HG02642 (cell line): Measurements from ENCODE around the gene APLNR.
"Not testable (repeated sequence)": the region's sequence is repeated elsewhere in the genome, so short reads cannot be mapped to it uniquely, and the experiment has no call there.

Source experiments
- ATAC-seq: cut with Tn5 transposase; IDR thresholded peaks from one replicate; pipeline ENCODE4 v1.9.1; 2021; ENCODE audit warnings: mild to moderate bottlenecking; ENCODE audit not compliant: unreplicated experiment, poor library complexity

Gene APLNR

GRCh38 chr11:57237204-57237681 lies at the start of gene APLNR:
Gene APLNR, minus strand, starts transcription at chr11:57237250. Its CDS starts 246 bp downstream, at chr11:57237004.
- no peak for ATAC-seq

- no peak for ATAC-seq
Measured at GRCh38 chr11:57283231-57283990, 46.4 kb upstream of the APLNR start.

- not testable (repeated sequence) for ATAC-seq
Measured at GRCh38 chr11:57281546-57281945, 44.5 kb upstream of the APLNR start.

- ATAC-seq = no peak
Measured at GRCh38 chr11:57279116-57279515, 42.1 kb upstream of the APLNR start.

- no peak for ATAC-seq
Measured at GRCh38 chr11:57278721-57279095, 41.7 kb upstream of the APLNR start.

GRCh38 chr11:57277845-57278720 lies 41.0 kb upstream of the APLNR start:
- ATAC-seq = peak; percentile 85

GRCh38 chr11:57276971-57277675 lies 40.1 kb upstream of the APLNR start:
- ATAC-seq = no peak

- no peak for ATAC-seq
Measured at GRCh38 chr11:57276169-57276970, 39.3 kb upstream of the APLNR start.

- no peak for ATAC-seq
Measured at GRCh38 chr11:57275582-57275981, 38.5 kb upstream of the APLNR start.

GRCh38 chr11:57274904-57275498 lies 38.0 kb upstream of the APLNR start:
- ATAC-seq = no peak

- ATAC-seq = no peak
Measured at GRCh38 chr11:57273448-57274058, 36.5 kb upstream of the APLNR start.

- no peak for ATAC-seq
Measured at GRCh38 chr11:57269571-57270021, 32.5 kb upstream of the APLNR start.

GRCh38 chr11:57266157-57266556 lies 29.1 kb upstream of the APLNR start:
- ATAC-seq = no peak

GRCh38 chr11:57263351-57263750 lies 26.3 kb upstream of the APLNR start:
- no peak for ATAC-seq

GRCh38 chr11:57262157-57262556 lies 25.1 kb upstream of the APLNR start:
- ATAC-seq = no peak

- no peak for ATAC-seq
Measured at GRCh38 chr11:57260937-57261783, 24.1 kb upstream of the APLNR start.

GRCh38 chr11:57256119-57256518 lies 19.1 kb upstream of the APLNR start:
- no peak for ATAC-seq

- no peak for ATAC-seq
Measured at GRCh38 chr11:57255618-57256017, 18.6 kb upstream of the APLNR start.
